Thyroid gland (tissue), 4 donors: Measurements from ENCODE around the gene MRPL46. TPM values are rescaled to one million over a fixed set of nuclear protein-coding genes. Genes with fewer than 3 reads are reported as not detected.
"Not testable (repeated sequence)": the region's sequence is repeated elsewhere in the genome, so short reads cannot be mapped to it uniquely, and the experiment has no call there.

Experiments
- DNase-seq, 2 donors: peaks; one replicate each; pipeline ENCODE4 v3.0.0-alpha.2; 2019
- H3K27ac ChIP-seq, 3 donors: fragments of 200-600 bp; sonication (generic); 1 replicate in 2 of 3; 2 replicates in 1 of 3; pipeline ENCODE4 v1.5.1; 2016 to 2019; ENCODE audit warnings: mild to moderate bottlenecking in 1 of 3, moderate library complexity in 1 of 3
- H3K27me3 ChIP-seq: fragments of 200-600 bp; sonication (generic); one replicate; pipeline ENCODE4 v1.5.1; 2019
- H3K36me3 ChIP-seq, 2 donors: fragments of 200-600 bp; sonication (generic); one replicate each; pipeline ENCODE4 v1.5.1; 2016 to 2019
- H3K4me1 ChIP-seq, 2 donors: fragments of 200-600 bp; sonication (generic); one replicate each; pipeline ENCODE4 v1.5.1; 2017 to 2019
- H3K4me3 ChIP-seq, 3 donors: fragments of 200-600 bp; sonication (generic); replicated peaks in 1 of 3; 1 replicate in 2 of 3; 2 replicates in 1 of 3; pipeline ENCODE4 v1.5.1; 2016; ENCODE audit warnings: mild to moderate bottlenecking in 1 of 3
- H3K9me3 ChIP-seq: fragments of 200-600 bp; sonication (generic); one replicate; pipeline ENCODE4 v1.5.1; 2017
- POLR2A ChIP-seq, 2 donors: fragments of 450-650 bp; IDR thresholded peaks; one replicate each; pipeline ENCODE4 v1.6.1; 2017; ENCODE audit warnings: antibody characterized with exemption in 2 of 2, mild to moderate bottlenecking in 2 of 2, moderate library complexity in 1 of 2
- WGBS, 2 donors: methylation state at CpG; one replicate each; pipeline ENCODE4 v1.1.5; 2017; 5-methylcytosine and 5-hydroxymethylcytosine counted together
- intact Hi-C: fragments of 100-400 bp; cut with DNase I; formaldehyde crosslinking; loops from one replicate; pipeline ENCODE4 v1.15.1; 2023
- total RNA-seq, 4 donors: library from RNA; depleted of rRNA; stranded (reverse); fragments of >200 nt; gene quantifications; one replicate each; pipeline ENCODE4 v1.2.3, GENCODE V29; 2016
- TF ChIP-seq, protein P1 (sequence below), 6 experiments: fragments of 200-600 bp in 3 of 6; fragments of 450-650 bp in 3 of 6; sonication (generic) in 3 of 6; IDR thresholded peaks; one replicate each; pipeline ENCODE4 v1.5.1; 2016 to 2019; ENCODE audit warnings: antibody characterized with exemption in 6 of 6, mild to moderate bottlenecking in 2 of 6, inconsistent platforms in 1 of 6, moderate library complexity in 1 of 6

Gene MRPL46
- total RNA-seq, 4 donors from 2014 or later: 17.3 to 30.5 (median 26.0) TPM

DNA sequence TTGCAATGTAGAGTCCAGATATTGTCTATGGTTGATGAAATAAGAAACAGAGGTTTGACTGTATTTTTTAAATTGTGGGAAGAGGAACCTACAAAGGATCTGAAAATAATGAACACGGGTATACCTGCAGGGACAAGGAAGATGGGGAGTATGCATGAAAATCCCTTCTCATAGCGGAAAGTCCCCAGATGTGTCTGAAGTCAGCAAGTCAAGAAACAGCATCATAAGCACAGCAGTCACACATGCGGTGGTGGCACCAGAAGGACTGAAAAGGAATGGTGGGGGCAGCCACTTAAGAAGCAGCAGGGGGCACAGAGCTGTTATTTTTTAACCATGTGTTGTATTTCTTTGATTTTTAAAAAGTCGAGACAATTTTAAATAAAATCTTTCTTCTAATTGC is 5.0 kb upstream of the MRPL46 start:
- TF ChIP-seq, protein P1, sequence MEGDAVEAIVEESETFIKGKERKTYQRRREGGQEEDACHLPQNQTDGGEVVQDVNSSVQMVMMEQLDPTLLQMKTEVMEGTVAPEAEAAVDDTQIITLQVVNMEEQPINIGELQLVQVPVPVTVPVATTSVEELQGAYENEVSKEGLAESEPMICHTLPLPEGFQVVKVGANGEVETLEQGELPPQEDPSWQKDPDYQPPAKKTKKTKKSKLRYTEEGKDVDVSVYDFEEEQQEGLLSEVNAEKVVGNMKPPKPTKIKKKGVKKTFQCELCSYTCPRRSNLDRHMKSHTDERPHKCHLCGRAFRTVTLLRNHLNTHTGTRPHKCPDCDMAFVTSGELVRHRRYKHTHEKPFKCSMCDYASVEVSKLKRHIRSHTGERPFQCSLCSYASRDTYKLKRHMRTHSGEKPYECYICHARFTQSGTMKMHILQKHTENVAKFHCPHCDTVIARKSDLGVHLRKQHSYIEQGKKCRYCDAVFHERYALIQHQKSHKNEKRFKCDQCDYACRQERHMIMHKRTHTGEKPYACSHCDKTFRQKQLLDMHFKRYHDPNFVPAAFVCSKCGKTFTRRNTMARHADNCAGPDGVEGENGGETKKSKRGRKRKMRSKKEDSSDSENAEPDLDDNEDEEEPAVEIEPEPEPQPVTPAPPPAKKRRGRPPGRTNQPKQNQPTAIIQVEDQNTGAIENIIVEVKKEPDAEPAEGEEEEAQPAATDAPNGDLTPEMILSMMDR (IDR thresholded peaks at IDR 0.05): no peak
- no peak for TF ChIP-seq POLR2A (IDR thresholded peaks at IDR 0.05)
- WGBS, 2 donors: 84 to 92% methylated on average over 4 of the region's 4 CpGs

DNA sequence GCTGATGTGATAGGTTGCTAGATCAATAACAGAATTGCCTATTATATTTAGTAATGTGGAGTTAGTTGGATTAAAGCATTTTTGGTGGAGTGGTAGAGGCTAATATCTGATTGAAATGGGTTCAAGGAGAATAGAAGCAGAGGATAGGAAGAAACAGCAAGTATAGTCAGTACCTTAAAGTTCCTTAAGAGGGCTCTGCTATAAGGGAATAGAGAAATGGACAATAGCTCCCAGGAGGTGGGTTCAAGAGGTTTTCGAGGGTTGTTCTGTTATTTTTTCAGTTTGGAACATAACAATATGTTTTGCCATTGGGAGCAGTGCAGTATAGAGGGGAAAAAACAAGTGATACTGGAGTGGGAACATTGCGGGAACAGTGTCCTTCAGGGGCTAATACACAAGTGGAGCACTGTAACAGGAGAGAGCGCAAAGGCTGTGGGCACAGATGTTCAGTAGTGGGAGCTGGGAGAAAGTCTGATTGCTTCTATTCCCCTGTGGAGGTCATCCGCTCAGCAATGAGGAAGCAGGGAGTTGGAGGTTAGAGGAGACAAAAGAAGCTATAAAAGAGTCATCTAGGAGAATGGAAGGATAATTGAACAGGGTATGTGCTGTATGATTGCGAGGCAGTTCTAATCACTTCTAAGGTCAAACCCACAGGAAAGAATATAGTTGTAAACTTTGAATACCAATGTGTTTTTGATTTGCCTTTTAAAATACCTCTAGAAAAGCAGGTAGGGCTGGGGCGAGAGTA is 3.6 kb upstream of the MRPL46 start:
- WGBS, 2 donors: 80 to 85% methylated on average over 6 of the region's 6 CpGs
- TF ChIP-seq, protein P1 (IDR thresholded peaks at IDR 0.05): no peak
- TF ChIP-seq POLR2A (IDR thresholded peaks at IDR 0.05): no peak
- intact Hi-C loops: no loop called here

More for the DNA sequence above, 5.0 kb upstream of the MRPL46 start:
- Histone ChIP-seq H3K27me3 (no peaks in the 10 kb centered on the region), H3K36me3 (peaks cover 20 to 21% of the 10 kb centered on the region in 2 donors), H3K4me1 (peaks cover 9 to 27% of the 10 kb centered on the region in 2 donors), H3K9me3 (no peaks in the 10 kb centered on the region), H3K4me3 (no peak overlapping the region), H3K27ac (no peak overlapping the region)
- intact Hi-C loops: no loop called here
- DNase-seq: no peak

DNA sequence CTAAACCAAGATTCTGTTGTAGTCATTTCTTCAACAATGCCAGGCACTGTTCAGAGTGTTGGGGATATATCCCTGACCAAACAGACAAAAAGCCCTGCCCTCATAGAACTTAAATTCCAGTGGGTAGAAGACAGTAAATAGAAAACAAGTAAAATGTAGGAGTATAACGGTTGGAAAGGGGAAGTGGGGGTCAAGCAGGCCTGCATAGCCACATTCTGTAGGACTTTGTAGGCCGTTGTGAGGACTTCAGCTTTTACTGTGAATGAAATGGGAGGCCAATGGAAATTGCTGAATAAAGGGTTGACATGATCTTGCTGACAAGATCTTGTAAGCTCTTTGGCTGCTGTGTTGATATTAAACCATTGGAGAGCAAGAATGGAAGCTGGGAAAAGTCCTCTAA is 2.1 kb upstream of the MRPL46 start:
- intact Hi-C loops: loop anchor here (5.0 kb wide), 1 partner anchor 148 kb away; no protein-coding TSS in a partner anchor
- peaks cover 12% of the 10 kb centered on the region in 2 donors for H3K36me3 ChIP-seq

More for the DNA sequence above, 3.6 kb upstream of the MRPL46 start:
- H3K36me3 ChIP-seq: peaks cover 18% of the 10 kb centered on the region in 2 donors
- no peaks in the 10 kb centered on the region for H3K27me3 ChIP-seq
- no peak overlapping the region for H3K27ac ChIP-seq
- H3K9me3 ChIP-seq: no peaks in the 10 kb centered on the region
- no peak overlapping the region for H3K4me3 ChIP-seq
- peaks cover 19 to 34% of the 10 kb centered on the region in 2 donors for H3K4me1 ChIP-seq
- DNase-seq: no peak

DNA sequence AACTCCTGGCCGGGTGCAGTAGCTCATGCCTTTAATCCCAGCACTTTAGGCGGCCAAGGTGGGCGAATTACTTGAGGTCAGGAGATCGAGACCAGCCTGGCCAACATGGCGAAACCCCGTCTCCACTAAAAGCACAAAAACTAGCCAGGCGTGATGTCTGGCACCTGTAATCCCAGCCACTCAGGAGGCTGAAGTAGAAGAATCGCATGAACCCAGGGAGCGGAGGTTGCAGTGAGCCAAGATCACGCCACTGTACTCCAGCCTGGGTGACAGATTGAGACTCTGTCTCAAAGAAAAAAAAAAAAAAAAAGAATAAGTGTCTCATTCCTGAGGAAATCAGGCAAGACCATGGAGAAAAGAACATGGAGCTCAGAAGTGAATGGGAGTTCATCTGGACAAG is 1.5 kb upstream of the MRPL46 start:
- DNase-seq: peak; percentile 53 to 56
- not testable (repeated sequence) for H3K9me3 ChIP-seq, H3K27me3 ChIP-seq, H3K27ac ChIP-seq, H3K4me3 ChIP-seq
- Histone ChIP-seq H3K4me1 (peaks cover 19 to 37% of the 10 kb centered on the region in 2 donors), H3K36me3 (peaks cover 15 to 17% of the 10 kb centered on the region in 2 donors)
- WGBS, 2 donors: 49 to 73% methylated on average over 10 of the region's 10 CpGs
- intact Hi-C loops: loop anchor here (5.0 kb wide), 1 partner anchor 149 kb away; no protein-coding TSS in a partner anchor

More for the DNA sequence above, 2.1 kb upstream of the MRPL46 start:
- no peaks in the 10 kb centered on the region for H3K9me3 ChIP-seq
- H3K4me1 ChIP-seq: peaks cover 19 to 37% of the 10 kb centered on the region in 2 donors
- 88 to 91% methylated on average over 2 of the region's 2 CpGs for WGBS, 2 donors
- no peak overlapping the region for H3K4me3 ChIP-seq
- no peaks in the 10 kb centered on the region for H3K27me3 ChIP-seq
- no peak overlapping the region for H3K27ac ChIP-seq
- TF ChIP-seq, protein P1 (IDR thresholded peaks at IDR 0.05): no peak
- TF ChIP-seq POLR2A (IDR thresholded peaks at IDR 0.05): no peak
- DNase-seq: no peak

DNA sequence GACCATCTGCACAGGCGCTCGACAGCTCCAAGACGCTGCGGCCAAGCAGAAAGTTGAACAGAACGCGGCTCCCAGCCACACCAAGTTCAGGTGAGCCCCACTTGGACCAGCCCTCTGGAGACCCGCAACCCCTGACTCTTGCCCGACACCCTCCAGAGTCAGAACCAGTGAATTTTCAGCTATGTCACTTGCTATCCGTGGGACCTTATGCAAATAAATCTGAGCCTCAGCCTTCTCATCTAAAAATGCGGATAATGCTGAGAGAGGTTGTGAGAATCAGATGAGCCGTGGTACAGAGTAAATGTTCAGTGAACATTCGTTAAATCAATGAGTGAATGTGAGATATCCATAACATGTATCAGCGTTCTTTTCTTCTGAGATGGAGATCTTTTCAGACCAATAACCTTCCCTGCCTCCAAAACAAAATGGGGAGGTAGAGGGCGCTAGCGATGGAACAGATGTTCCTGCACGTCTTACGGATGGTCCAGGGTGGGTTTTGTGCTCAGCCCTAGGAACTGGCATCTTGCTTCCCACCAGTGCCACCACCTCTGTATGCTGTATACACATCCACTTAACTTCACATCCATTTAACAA is 844 bp upstream of the MRPL46 start:
- Histone ChIP-seq H3K27ac (peak overlapping the region; percentile 90 to 98 (median 91)), H3K4me3 (peak overlapping the region; percentile 44 to 83 (median 66)), H3K36me3 (peaks cover 17 to 18% of the 10 kb centered on the region in 2 donors), H3K27me3 (no peaks in the 10 kb centered on the region), H3K4me1 (peaks cover 19 to 37% of the 10 kb centered on the region in 2 donors), H3K9me3 (no peaks in the 10 kb centered on the region)
- intact Hi-C loops: loop anchor here (5.0 kb wide), 1 partner anchor 149 kb away; no protein-coding TSS in a partner anchor
- no peak for TF ChIP-seq POLR2A (IDR thresholded peaks at IDR 0.05)
- TF ChIP-seq, protein P1 (IDR thresholded peaks at IDR 0.05): no peak
- DNase-seq: no peak
- 3 to 4% methylated on average over 14 to 17 of the region's 17 CpGs for WGBS, 2 donors
